Measurements from ENCODE around the gene RHOV.
"Not testable (repeated sequence)": the region's sequence is repeated elsewhere in the genome, so short reads cannot be mapped to it uniquely, and the experiment has no call there.

RHOV gene

DNA sequence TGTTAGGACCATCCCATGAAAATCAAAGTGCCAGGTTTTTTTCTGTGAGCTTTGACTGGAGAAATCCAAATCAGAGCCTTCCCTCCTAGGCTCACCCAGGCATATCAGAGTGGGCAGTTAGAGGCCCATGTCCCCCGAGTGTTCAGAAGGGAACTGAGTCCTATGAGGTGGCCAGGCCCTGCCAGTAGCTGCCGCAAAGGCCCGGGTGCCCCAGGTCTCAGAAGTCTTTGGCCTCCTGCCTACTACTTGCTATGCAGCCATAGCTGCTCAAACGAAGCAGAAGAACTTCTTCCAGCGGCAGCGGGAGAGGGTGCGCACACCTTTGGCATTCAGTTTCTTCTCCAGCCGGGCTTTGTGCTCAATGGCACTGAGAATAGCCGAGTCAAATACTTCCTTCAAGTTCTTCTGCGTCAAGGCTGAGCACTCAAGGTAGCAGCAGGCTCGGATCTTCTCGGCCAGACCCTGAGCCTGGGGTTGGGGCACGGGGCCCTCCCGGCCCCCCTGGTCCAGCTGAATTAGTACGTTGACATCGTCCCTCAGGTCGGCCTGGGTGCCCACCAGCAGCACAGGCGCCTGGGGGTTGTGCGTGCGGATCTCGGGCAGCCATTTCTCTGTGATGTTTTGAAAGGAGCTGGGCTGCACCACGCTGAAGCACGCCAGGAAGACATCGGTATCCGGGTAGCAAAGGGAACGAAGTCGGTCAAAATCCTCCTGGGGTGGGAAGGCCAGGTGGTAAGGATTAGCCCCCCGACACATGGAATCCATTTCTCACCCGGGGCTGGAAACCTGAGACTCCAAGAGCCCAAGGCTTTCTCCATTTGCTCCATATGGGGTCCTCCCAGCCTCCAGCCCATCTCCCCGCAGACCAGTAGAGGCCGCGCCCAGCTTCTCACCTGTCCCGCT is 992 bp downstream of the RHOV start:
- DNase-seq (ENCODE audit: low read depth): no peak

- no peak for DNase-seq (ENCODE audit: low read depth)
These were observed 2.1 kb downstream of the RHOV start for GRCh38 chr15:40871749-40872617.

DNA sequence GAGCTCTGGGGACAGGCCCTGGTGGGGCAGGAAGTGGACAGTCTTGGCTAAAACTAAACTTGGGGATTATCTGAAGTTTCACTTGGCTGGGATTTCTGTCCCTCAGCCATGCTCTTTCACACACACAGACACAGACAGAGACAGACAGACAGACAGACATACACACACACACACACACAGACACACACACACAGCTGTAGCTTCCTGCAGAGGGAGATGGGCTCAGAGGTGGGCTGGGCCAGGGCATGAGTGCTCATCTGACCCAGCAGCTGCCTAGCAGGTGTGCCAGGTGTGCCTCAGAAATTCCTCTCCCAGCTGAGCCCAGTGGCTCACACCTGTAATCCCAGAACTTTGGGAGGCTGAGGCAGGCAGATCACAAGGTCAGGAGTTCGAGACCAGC is 3.3 kb downstream of the RHOV start:
- no peak for DNase-seq (ENCODE audit: low read depth)

- DNase-seq (ENCODE audit: low read depth): no peak
These were observed 4.3 kb downstream of the RHOV start for GRCh38 chr15:40869686-40870085.

GRCh38 chr15:40867199-40867598 is 6.8 kb downstream of the RHOV start:
- no peak for DNase-seq (ENCODE audit: low read depth)

DNA sequence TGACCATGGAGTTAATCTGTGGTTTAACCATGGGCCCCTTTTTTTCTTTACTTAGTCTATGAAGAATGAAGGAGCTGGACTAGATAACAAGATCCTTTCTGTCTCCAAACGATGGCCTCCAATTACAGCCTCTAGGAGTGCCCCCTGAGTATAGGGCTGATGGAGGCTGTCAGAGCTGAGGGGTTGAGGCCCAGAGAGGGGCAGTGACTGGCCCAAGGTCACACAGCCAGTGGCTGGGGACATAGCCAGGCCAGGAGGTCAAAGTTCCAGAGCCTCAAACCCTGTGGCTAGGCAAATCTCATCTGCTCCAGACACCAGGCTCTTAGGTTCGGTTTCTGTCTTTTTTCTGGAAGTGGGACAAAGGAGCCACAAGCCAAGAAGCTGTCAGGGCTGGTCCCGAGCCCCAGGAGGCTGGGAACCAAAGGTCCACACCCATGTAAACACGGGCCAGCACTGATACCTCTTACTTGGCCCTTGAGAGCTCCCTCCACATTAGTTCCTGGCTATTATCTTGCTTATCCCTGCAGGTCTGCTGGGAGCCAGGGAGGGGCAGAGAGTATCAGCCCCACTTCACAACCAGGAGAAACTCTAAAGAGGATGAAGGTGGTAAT is 10.3 kb downstream of the RHOV start:
- DNase-seq (ENCODE audit: low read depth): no peak

DNA sequence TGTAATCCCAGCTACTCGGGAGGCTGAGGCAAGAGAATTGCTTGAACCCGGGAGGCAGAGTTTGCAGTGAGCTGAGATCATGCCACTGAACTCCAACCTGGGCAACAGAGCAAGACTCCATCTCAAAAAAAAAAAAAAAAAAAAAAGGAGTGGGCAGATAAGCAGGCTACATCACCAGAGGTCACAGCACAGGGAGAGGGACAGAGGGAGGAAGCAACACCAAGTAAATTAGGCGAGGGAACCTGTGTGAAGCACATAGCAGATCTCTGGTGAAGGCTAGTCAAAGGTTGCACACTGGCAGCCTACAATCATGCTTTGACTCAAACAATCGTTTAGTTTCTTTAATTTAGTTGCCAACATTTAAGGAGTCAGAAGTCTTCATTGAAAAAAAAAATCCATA is 12.9 kb downstream of the RHOV start:
- not testable (repeated sequence) for DNase-seq (ENCODE audit: low read depth)

DNA sequence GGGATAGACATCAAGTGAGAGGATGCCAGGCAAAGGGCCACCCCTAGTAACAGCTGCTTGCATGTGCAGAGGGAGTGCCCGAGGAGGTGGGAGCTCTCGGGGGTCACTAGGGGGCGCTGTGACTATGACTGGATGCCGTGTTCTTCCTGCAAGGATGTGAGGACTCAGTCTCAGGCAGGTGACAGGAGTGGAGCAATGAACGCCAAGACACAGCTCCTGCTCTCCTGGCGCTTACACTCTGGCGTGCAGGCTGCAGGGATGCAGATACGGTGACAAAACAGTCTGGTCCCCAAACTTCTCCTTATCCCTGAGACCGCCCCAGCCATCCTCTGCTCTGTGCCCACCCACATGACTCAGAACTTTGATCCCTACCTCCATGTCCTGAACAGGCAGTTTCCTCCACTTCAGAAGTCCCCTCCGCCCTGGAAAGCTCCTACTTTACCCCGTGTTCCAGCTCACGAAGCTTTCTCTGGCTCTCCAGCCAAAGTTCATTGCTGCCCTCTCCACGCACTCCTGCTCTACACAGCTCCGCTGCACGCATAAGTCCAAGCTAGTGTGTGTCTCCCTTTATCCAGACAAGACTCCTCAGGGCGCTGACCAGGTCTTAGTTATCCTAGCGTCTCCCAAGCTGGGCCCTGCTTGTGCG is 14.7 kb downstream of the RHOV start:
- no peak for DNase-seq (ENCODE audit: low read depth)

GRCh38 chr15:40858706-40859105 is 15.3 kb downstream of the RHOV start:
- DNase-seq (ENCODE audit: low read depth): no peak

- no peak for DNase-seq (ENCODE audit: low read depth)
These were observed 16.3 kb downstream of the RHOV start for GRCh38 chr15:40857601-40858341.

DNA sequence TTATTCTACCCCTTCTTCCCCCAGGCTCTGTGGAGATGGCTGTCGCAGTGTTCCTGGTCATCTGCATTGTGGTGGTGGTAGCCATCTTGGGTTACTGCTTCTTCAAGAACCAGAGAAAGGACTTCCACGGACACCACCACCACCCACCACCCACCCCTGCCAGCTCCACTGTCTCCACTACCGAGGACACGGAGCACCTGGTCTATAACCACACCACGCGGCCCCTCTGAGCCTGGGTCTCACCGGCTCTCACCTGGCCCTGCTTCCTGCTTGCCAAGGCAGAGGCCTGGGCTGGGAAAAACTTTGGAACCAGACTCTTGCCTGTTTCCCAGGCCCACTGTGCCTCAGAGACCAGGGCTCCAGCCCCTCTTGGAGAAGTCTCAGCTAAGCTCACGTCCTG is 17.3 kb downstream of the RHOV start:
- DNase-seq (ENCODE audit: low read depth): no peak

- DNase-seq (ENCODE audit: low read depth): no peak
These were observed 18.3 kb downstream of the RHOV start for GRCh38 chr15:40855706-40856234.

GRCh38 chr15:40854161-40854560 is 19.9 kb downstream of the RHOV start:
- no peak for DNase-seq (ENCODE audit: low read depth)

DNA sequence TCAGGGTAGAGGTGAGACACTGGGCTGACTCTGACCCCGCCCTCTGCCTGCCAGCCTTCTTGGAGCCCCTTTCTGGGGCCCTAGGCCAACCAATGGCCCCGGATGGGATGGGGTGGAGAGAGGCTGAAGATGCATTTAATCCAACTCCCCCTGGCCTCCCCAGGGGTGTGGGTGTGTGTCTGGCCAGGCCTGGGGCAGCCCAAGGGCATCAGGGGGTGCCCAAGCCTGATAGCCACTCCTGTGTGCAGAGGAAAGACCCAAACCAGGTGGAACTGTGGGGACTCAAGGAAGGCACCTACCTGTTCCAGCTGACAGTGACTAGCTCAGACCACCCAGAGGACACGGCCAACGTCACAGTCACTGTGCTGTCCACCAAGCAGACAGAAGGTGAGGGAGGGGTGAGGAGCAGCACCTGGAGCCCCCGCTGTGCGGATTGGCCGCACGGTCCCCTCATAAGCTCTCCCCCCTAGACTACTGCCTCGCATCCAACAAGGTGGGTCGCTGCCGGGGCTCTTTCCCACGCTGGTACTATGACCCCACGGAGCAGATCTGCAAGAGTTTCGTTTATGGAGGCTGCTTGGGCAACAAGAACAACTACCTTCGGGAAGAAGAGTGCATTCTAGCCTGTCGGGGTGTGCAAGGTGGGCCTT is 20.7 kb downstream of the RHOV start:
- DNase-seq (ENCODE audit: low read depth): no peak

DNA sequence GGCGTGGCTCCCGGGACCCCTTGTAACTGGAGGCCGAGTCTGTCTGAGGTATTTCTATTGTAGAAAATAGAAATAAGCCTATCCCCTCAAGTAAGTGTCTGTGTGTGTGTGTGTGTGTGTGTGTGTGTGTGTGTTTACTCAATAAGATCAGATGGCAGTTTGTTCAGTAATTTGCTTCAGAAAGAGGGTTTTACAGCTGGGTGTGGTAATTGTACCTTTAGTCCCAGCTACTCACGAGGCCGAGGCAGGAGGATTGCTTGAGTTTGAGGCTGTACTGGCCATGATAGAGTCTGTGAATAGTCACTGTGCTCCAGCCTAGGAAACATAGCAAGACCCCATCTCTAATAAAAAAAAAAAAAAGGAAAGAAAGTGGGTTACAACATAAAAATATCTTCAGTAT is 21.5 kb downstream of the RHOV start:
- no peak for DNase-seq (ENCODE audit: low read depth)

DNA sequence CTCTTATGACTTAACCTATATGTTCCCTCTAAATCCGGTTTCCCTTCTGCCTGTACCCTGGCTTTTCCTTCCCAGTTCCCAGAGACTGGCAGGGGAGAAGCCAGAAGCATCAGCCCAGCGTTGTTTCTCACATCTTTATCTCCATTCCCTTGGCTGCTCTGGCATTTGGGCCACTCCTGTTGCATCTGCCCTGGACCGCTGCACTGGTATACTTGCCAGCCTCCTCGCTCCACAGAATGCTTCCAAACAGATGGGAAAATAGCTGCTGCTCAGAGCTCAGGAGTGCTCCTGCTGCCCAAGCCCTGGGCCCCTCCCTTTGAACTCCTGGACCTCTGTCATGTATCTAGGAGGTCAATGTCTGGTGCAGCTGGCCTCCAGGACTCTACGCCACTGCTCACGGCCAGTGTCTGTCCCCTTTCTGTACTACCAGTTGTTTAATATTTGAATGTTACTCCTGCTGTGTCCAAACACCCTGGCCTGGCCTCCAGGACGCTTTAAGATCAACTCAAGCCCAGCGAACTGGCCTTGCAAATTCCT is 23.4 kb downstream of the RHOV start:
- DNase-seq (ENCODE audit: low read depth): no peak

DNA sequence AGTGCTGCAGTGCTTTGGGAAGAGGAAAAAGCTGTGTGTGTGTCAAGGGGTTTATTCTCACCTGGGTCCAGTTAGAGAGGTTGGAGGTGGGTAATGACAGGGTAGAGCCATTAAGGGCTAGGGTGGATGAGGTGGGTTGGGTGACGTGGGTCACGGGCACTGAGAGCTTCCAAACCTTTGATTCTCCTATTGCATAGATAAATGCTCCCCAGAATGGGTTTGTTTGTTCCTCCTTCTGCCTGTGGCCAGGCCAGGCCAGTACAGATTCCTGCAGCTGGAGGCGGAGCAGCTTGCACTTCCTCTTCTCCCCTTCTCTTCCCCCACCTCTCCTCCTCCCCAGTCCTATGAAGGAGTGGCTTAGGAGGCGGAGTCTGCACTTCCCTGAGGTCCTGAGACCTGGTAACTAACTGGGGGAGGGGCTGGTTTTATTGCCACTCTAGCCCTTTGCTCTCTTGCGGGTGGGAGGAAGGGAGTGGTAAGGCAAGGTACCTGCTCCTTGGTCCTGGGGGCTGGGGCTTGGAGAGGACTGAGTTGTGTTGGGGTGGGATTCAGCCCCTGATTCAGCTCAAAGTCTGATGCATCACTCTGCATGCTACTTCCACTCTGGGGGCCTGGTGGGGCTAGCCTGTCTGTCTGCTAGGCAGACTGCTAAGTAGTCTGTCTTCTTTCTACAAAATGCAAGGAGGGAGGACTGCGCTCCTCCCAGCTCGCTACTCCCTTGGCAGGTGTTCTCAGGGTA is 26.6 kb downstream of the RHOV start:
- DNase-seq (ENCODE audit: low read depth): no peak

DNA sequence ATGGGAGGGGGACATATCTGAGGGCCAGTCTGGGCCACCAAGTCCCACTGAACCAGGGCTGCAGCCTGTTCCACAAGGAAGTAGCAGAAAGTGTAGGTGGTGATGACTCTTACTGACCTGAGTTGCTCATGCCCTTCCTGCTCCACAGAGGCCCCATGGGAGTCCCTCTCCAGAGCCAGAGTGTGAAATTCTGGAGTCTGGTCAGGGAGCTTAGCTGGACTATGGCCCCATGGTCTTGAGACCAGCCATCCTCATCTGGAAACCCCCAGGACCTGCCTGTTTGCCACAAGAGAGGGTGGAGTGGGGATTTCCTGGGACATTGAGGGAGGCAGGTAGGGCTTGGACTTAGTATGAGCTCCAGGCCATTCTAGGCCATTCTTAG is 27.2 kb downstream of the RHOV start:
- DNase-seq (ENCODE audit: low read depth): no peak

GRCh38 chr15:40845511-40846284 is 28.3 kb downstream of the RHOV start:
- no peak for DNase-seq (ENCODE audit: low read depth)

Measured in non-pigmented ciliary epithelial cell (primary cell).